SIG-M5 treated with dmso at 0.1 percent for 504 hours (cell line): ENCODE measurements around the gene ZNF488.
"Not testable (repeated sequence)": the region's sequence is repeated elsewhere in the genome, so short reads cannot be mapped to it uniquely, and the experiment has no call there.

Experiments
- DNase-seq: peaks from one replicate; lab custom pipeline; 2025; ENCODE audit not compliant: unreplicated experiment; lab: John Stamatoyannopoulos, UW

ZNF488 gene

GRCh38 chr10:47410271-47410670 is 26.2 kb upstream of the ZNF488 start:
- DNase-seq = no peak

GRCh38 chr10:47409866-47410256 is 25.8 kb upstream of the ZNF488 start:
- DNase-seq = no peak

GRCh38 chr10:47409171-47409865 is 25.2 kb upstream of the ZNF488 start:
- DNase-seq = no peak

- no peak for DNase-seq
These were observed 24.5 kb upstream of the ZNF488 start for GRCh38 chr10:47408606-47409005.

- DNase-seq = peak; percentile 54
These were observed 23.0 kb upstream of the ZNF488 start for GRCh38 chr10:47406870-47407691.

- no peak for DNase-seq
These were observed 22.4 kb upstream of the ZNF488 start for GRCh38 chr10:47406548-47406869.

GRCh38 chr10:47405857-47406547 is 21.9 kb upstream of the ZNF488 start:
- DNase-seq = no peak

- no peak for DNase-seq
These were observed 20.8 kb upstream of the ZNF488 start for GRCh38 chr10:47404937-47405336.

- no peak for DNase-seq
These were observed 20.4 kb upstream of the ZNF488 start for GRCh38 chr10:47404446-47404845.

GRCh38 chr10:47403446-47404318 is 19.6 kb upstream of the ZNF488 start:
- no peak for DNase-seq

GRCh38 chr10:47402641-47403301 is 18.7 kb upstream of the ZNF488 start:
- no peak for DNase-seq

GRCh38 chr10:47401874-47402640 is 18.0 kb upstream of the ZNF488 start:
- DNase-seq = no peak

GRCh38 chr10:47401210-47401609 is 17.1 kb upstream of the ZNF488 start:
- DNase-seq = no peak

- DNase-seq = no peak
These were observed 16.7 kb upstream of the ZNF488 start for GRCh38 chr10:47400786-47401185.

GRCh38 chr10:47400251-47400650 is 16.2 kb upstream of the ZNF488 start:
- no peak for DNase-seq

GRCh38 chr10:47397256-47397655 is 13.2 kb upstream of the ZNF488 start:
- no peak for DNase-seq

GRCh38 chr10:47396311-47396717 is 12.2 kb upstream of the ZNF488 start:
- DNase-seq = no peak

GRCh38 chr10:47389619-47390018 is 5.5 kb upstream of the ZNF488 start:
- no peak for DNase-seq

- no peak for DNase-seq
These were observed 4.8 kb upstream of the ZNF488 start for GRCh38 chr10:47388879-47389278.

GRCh38 chr10:47386104-47386503 is 2.0 kb upstream of the ZNF488 start:
- not testable (repeated sequence) for DNase-seq
